Psoas muscle (tissue), 8 donors: Measurements from ENCODE around the gene CADM1. TPM values are rescaled to one million over a fixed set of nuclear protein-coding genes. Genes with fewer than 3 reads are reported as not detected.

ENCODE experiments used
- ATAC-seq, 4 donors: fragments of 200-7000 bp; cut with Tn5 transposase; one replicate each; pipeline ENCODE4 v1.9.1; 2020; ENCODE audit warnings: moderate library complexity in 3 of 4, mild to moderate bottlenecking in 2 of 4
- DNase-seq, 2 donors: peaks; one replicate each; pipeline ENCODE4 v3.0.0-alpha.2; 2020
- H3K27ac ChIP-seq: fragments of 200-600 bp; one replicate; pipeline ENCODE4 v1.8.0; 2022
- H3K27me3 ChIP-seq, 3 donors: fragments of 200-600 bp in 1 of 3; one replicate each; pipeline versions ENCODE4 v1.6.1 to v1.8.0; 2013 to 2022; ENCODE audit warnings: low read length in 2 of 3, mild to moderate bottlenecking in 2 of 3, moderate library complexity in 1 of 3; ENCODE audit not compliant: insufficient read depth in 3 of 3
- H3K36me3 ChIP-seq, 2 donors: fragments of 200-600 bp in 1 of 2; one replicate each; pipeline versions ENCODE4 v1.6.1 to v1.8.0; 2013 to 2022; ENCODE audit warnings: low read depth in 1 of 2, mild to moderate bottlenecking in 1 of 2, moderate library complexity in 1 of 2; ENCODE audit not compliant: insufficient read depth in 1 of 2
- H3K4me1 ChIP-seq: fragments of 200-600 bp; one replicate; pipeline ENCODE4 v1.8.0; 2022
- H3K4me3 ChIP-seq: fragments of 200-600 bp; one replicate; pipeline ENCODE4 v1.8.0; 2022; ENCODE audit warnings: mild to moderate bottlenecking
- H3K9me3 ChIP-seq: fragments of 200-600 bp; one replicate; pipeline ENCODE4 v1.8.0; 2022
- CTCF ChIP-seq: fragments of 200-600 bp; IDR thresholded peaks from one replicate; pipeline ENCODE4 v1.8.0; 2022; ENCODE audit warnings: antibody characterized with exemption
- WGBS, 3 donors: extraction: QIAGEN DNeasy Blood & Tissue Kit; methylation state at CpG; one replicate each; pipeline versions ENCODE4 v1.1.6 to v1.1.7; 2013; 5-methylcytosine and 5-hydroxymethylcytosine counted together
- intact Hi-C, 2 donors: fragments of 100-400 bp; cut with DNase I; formaldehyde crosslinking; loops; one replicate each; pipeline versions ENCODE4 v1.11.0 to v1.14.2; 2022
- polyA plus RNA-seq, 3 donors: library from polyadenylated mRNA; stranded (reverse); fragments of 200-250 nt; gene quantifications; one replicate each; pipeline ENCODE4 v1.2.3, GENCODE V29; 2013
- total RNA-seq, 4 donors: library from RNA; stranded (reverse); fragmentation: NEBNext Ultra II Directional in 2 of 4; extraction: Animal tissue kit (Norgen Biotek cat#: 25700) in 2 of 4; gene quantifications; one replicate each; pipeline versions ENCODE4 v1.2.1 to v1.2.4, GENCODE V29; 2021 to 2023
- donor health status: healthy with polysubstance abuse.
- donor health status: DM: no; HTN: no; CAD: no; lungs with moderate emphysema.
- donor health status: Bipolar disorder and iron deficiency.
- donor health status: healthy.
- donor health status: DM: yes; HTN: yes; CAD: no.
- donor health status: DM: no; HTN: no; CAD: no.
- donor health status: DM: no; HTN: no; CAD: no.
- donor health status: DM: yes; HTN: yes; CAD: no.

Gene CADM1
- total and polyA plus RNA-seq, 7 donors, result 3.1 to 12.4 (median 9.5) TPM

- ATAC-seq, result no peak
- H3K36me3 ChIP-seq, result no peaks in the 10 kb centered on the region
- H3K9me3 ChIP-seq, result no peaks in the 10 kb centered on the region
- no peak for DNase-seq
- 68 to 84% (median 69%) methylated on average over 2 of the region's 2 CpGs for WGBS, 3 donors
- TF ChIP-seq CTCF, result no peak
- no peaks in the 10 kb centered on the region for H3K4me1 ChIP-seq
- no peak overlapping the region for H3K27ac ChIP-seq
- intact Hi-C loops, result no loop called here
- H3K27me3 ChIP-seq, result no peaks in the 10 kb centered on the region
- H3K4me3 ChIP-seq, result no peak overlapping the region
Observed at GRCh38 chr11:115313224-115313838, 190.9 kb downstream of the CADM1 start.

- no peak for DNase-seq
- 94 to 98% (median 97%) methylated on average over 3 of the region's 3 CpGs for WGBS, 3 donors
- no peak for TF ChIP-seq CTCF
- Histone ChIP-seq H3K27ac (no peak overlapping the region), H3K4me3 (no peak overlapping the region), H3K9me3 (no peaks in the 10 kb centered on the region), H3K36me3 (no peaks in the 10 kb centered on the region), H3K27me3 (no peaks in the 10 kb centered on the region), H3K4me1 (no peaks in the 10 kb centered on the region)
- no peak for ATAC-seq
- intact Hi-C loops, result no loop called here
Observed at GRCh38 chr11:115311949-115312348, 192.3 kb downstream of the CADM1 start.

- 87 to 94% (median 89%) methylated on average over 1 of the region's 1 CpG for WGBS, 3 donors
- no peak overlapping the region for H3K4me3 ChIP-seq
- DNase-seq (no peak), ATAC-seq (no peak)
- no peaks in the 10 kb centered on the region for H3K36me3 ChIP-seq
- H3K9me3 ChIP-seq, result no peaks in the 10 kb centered on the region
- TF ChIP-seq CTCF, result no peak
- no peaks in the 10 kb centered on the region for H3K27me3 ChIP-seq
- no peaks in the 10 kb centered on the region for H3K4me1 ChIP-seq
- intact Hi-C loops, result no loop called here
- no peak overlapping the region for H3K27ac ChIP-seq
Observed at GRCh38 chr11:115306689-115307088, 197.5 kb downstream of the CADM1 start.

GRCh38 chr11:115304774-115305472 lies 199.3 kb downstream of the CADM1 start:
- intact Hi-C loops, result no loop called here

More at GRCh38 chr11:115304774-115305472, 199.3 kb downstream of the CADM1 start:
- no peaks in the 10 kb centered on the region for H3K4me1 ChIP-seq
- no peak overlapping the region for H3K27ac ChIP-seq
- no peak for ATAC-seq
- no peaks in the 10 kb centered on the region for H3K36me3 ChIP-seq
- no peaks in the 10 kb centered on the region for H3K27me3 ChIP-seq
- WGBS, 3 donors, result 87 to 94% (median 94%) methylated on average over 6 of the region's 6 CpGs
- DNase-seq, result no peak
- H3K9me3 ChIP-seq, result no peaks in the 10 kb centered on the region
- no peak for TF ChIP-seq CTCF
- no peak overlapping the region for H3K4me3 ChIP-seq
